Measurements from ENCODE around the gene CYB5R4.

Gene CYB5R4

DNA sequence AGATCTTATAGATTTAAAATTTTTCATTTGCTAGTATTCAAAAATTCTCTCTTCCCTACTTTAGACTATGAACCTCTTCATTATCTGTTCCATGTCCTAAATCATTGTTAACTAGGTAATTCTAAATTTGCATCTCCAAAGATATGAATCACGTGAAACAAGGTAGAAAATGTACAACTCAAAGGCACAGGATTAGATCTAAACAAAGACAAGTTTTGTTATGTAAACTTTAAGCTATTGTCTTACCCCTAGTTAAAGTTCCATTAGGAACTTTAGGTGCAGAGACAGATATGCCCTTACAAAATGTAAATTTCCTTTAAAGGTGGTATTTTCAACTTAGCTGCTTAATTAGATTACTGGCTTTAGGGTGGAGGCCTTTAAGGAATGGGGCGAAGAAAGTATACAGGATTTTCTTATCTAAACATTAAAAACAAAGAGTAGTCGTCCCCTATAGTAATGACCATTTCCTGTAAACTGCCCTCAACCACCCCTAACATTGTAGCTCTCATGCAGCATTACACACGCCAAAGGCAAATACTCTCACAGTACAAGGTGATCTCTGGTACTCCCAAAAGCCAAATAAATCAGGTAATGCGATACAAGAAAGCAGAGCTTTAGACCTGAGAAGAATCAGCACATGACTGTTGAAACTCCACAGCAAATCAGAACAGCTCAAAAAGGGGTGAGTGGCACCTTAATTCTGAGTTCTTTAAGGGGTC lies 116.7 kb downstream of the CYB5R4 start:
- no peaks in the 10 kb centered on the region for H3K9me3 ChIP-seq (ENCODE audit: control insufficient read depth, low read length)
- no peaks in the 10 kb centered on the region for H3K27me3 ChIP-seq (ENCODE audit: control insufficient read depth, insufficient read depth, low read length, poor library complexity, severe bottlenecking)
- 42 to 48% methylated on average over 4 to 5 of the region's 5 CpGs for WGBS, 2 experiments
- no peaks in the 10 kb centered on the region for H3K4me1 ChIP-seq (ENCODE audit: control insufficient read depth, insufficient read depth, low read length)
- H3K27ac ChIP-seq (ENCODE audit: insufficient read depth, low read depth, low read length, poor library complexity, severe bottlenecking), result no peak overlapping the region
- no peak overlapping the region for H3K4me3 ChIP-seq (ENCODE audit: insufficient read depth, low read depth, low read length)
- no peaks in the 10 kb centered on the region for H3K36me3 ChIP-seq (ENCODE audit: control insufficient read depth, insufficient read depth, low read length)

DNA sequence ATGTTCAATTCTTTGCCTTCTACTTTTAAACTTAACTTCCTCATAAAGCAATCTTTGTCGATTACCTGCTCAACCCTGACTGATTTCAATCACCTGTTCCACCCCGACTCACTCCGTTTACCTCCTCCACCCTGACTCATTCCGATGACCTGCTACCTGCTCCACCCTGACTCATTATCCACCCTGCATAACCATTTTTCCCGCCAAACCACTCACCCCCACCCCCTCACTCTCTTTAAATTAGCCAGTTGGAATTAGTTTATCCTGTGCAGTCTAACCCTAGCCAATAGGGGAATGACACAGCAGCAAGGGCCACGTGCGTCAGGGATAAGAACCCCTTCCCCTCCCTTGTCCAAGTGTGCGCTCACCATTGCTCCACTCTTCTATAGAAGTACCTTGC lies 117.4 kb downstream of the CYB5R4 start:
- Histone ChIP-seq H3K4me3 (ENCODE audit: insufficient read depth, low read depth, low read length) (no peak overlapping the region), H3K27ac (ENCODE audit: insufficient read depth, low read depth, low read length, poor library complexity, severe bottlenecking) (no peak overlapping the region), H3K4me1 (ENCODE audit: control insufficient read depth, insufficient read depth, low read length) (no peaks in the 10 kb centered on the region), H3K27me3 (ENCODE audit: control insufficient read depth, insufficient read depth, low read length, poor library complexity, severe bottlenecking) (no peaks in the 10 kb centered on the region), H3K9me3 (ENCODE audit: control insufficient read depth, low read length) (no peaks in the 10 kb centered on the region), H3K36me3 (ENCODE audit: control insufficient read depth, insufficient read depth, low read length) (no peaks in the 10 kb centered on the region)
- 84 to 88% methylated on average over 7 to 8 of the region's 8 CpGs for WGBS, 2 experiments

DNA sequence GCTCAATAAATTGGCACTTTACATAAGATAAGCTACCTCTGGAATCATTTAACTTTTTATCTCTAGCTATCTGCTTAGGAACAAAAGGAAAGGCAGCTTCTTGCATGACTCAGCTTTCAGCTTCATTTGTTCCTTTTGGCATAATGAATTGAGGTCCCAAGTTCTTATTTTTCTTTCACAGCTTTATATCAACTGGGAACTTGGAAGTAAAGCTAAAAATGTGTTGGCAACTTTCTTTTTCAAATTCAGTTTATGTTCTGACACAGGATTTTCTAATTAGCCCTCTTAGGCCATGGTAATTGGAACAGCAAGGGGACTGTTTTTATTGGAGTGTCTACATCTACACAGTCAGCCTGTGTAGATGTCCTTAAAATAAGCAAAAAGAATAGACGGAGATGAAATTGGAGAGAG lies 118.8 kb downstream of the CYB5R4 start:
- no peaks in the 10 kb centered on the region for H3K9me3 ChIP-seq (ENCODE audit: control insufficient read depth, low read length)
- 70 to 100% methylated on average over 1 of the region's 1 CpG for WGBS, 2 experiments
- no peaks in the 10 kb centered on the region for H3K36me3 ChIP-seq (ENCODE audit: control insufficient read depth, insufficient read depth, low read length)
- no peaks in the 10 kb centered on the region for H3K4me1 ChIP-seq (ENCODE audit: control insufficient read depth, insufficient read depth, low read length)
- H3K4me3 ChIP-seq (ENCODE audit: insufficient read depth, low read depth, low read length), result no peak overlapping the region
- no peak overlapping the region for H3K27ac ChIP-seq (ENCODE audit: insufficient read depth, low read depth, low read length, poor library complexity, severe bottlenecking)
- H3K27me3 ChIP-seq (ENCODE audit: control insufficient read depth, insufficient read depth, low read length, poor library complexity, severe bottlenecking), result no peaks in the 10 kb centered on the region

DNA sequence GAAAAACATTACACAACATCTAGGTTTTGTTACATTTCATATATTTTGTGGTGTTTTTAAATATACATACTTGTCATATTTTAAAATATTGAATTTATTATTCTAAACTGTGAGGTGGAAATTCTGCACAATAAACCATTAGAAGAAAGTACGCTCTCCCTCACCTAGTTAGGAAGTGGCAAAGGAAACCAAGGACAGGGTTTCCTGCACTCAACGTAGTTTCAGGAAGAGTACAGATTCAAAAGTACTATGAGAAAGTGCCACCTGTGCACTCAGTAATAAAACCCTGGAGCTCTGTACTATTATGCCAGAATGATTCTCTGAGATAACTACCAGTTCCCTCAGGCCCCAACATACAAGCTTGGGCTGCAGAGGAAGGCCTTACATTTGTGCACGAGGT lies 119.5 kb downstream of the CYB5R4 start:
- H3K9me3 ChIP-seq (ENCODE audit: control insufficient read depth, low read length), result no peaks in the 10 kb centered on the region
- no peaks in the 10 kb centered on the region for H3K27me3 ChIP-seq (ENCODE audit: control insufficient read depth, insufficient read depth, low read length, poor library complexity, severe bottlenecking)
- H3K36me3 ChIP-seq (ENCODE audit: control insufficient read depth, insufficient read depth, low read length), result no peaks in the 10 kb centered on the region
- no peaks in the 10 kb centered on the region for H3K4me1 ChIP-seq (ENCODE audit: control insufficient read depth, insufficient read depth, low read length)
- WGBS, 2 experiments, result 90 to 94% methylated on average over 2 of the region's 3 CpGs
- no peak overlapping the region for H3K27ac ChIP-seq (ENCODE audit: insufficient read depth, low read depth, low read length, poor library complexity, severe bottlenecking)
- no peak overlapping the region for H3K4me3 ChIP-seq (ENCODE audit: insufficient read depth, low read depth, low read length)

DNA sequence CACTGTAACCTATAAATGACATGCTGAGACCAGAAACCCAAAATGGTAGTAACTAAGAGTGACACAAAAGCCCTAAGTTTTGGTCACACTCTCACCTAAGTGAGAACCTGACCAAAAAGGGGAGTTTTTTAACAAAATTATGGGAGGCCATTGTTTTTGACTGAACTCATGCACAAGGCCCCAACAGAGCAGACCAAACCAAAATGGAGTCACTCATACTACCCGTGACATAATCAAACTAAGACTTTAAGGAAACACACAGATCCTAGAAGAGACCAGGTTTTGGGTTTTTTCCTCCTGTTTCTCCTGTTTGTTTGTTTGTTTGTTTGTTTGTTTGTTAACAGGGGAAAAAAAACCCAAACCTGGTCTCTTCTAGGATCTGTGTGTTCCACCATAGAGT lies 124.9 kb downstream of the CYB5R4 start:
- no peaks in the 10 kb centered on the region for H3K9me3 ChIP-seq (ENCODE audit: control insufficient read depth, low read length)

DNA sequence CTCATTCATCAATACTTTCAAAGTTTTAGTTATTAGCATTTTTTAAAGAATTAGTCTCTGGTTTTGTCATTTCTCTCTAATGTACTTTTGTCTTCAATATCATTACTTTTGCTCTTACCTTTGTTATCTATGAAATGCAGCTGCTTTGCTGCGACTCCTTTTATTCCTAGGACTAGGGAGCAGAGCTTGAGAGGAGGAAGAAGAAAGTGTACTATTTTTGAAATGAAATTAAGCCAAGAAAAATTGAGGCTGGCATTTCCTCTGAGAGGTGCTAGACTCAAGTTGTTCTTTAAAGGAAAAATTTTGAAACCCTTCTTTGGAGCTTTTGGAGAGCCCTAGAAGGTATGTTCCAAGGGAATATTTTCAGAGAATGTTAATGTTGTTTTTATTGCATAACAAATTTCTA lies 125.8 kb downstream of the CYB5R4 start:
- Histone ChIP-seq H3K4me1 (ENCODE audit: control insufficient read depth, insufficient read depth, low read length) (no peaks in the 10 kb centered on the region), H3K27ac (ENCODE audit: insufficient read depth, low read depth, low read length, poor library complexity, severe bottlenecking) (no peak overlapping the region), H3K27me3 (ENCODE audit: control insufficient read depth, insufficient read depth, low read length, poor library complexity, severe bottlenecking) (no peaks in the 10 kb centered on the region), H3K36me3 (ENCODE audit: control insufficient read depth, insufficient read depth, low read length) (no peaks in the 10 kb centered on the region), H3K9me3 (ENCODE audit: control insufficient read depth, low read length) (no peaks in the 10 kb centered on the region), H3K4me3 (ENCODE audit: insufficient read depth, low read depth, low read length) (no peak overlapping the region)
- WGBS, 2 experiments, result 100% methylated on average over 1 of the region's 1 CpG

More for the DNA sequence above, 124.9 kb downstream of the CYB5R4 start:
- Histone ChIP-seq H3K27ac (ENCODE audit: insufficient read depth, low read depth, low read length, poor library complexity, severe bottlenecking) (no peak overlapping the region), H3K4me1 (ENCODE audit: control insufficient read depth, insufficient read depth, low read length) (no peaks in the 10 kb centered on the region), H3K4me3 (ENCODE audit: insufficient read depth, low read depth, low read length) (no peak overlapping the region), H3K27me3 (ENCODE audit: control insufficient read depth, insufficient read depth, low read length, poor library complexity, severe bottlenecking) (no peaks in the 10 kb centered on the region), H3K36me3 (ENCODE audit: control insufficient read depth, insufficient read depth, low read length) (no peaks in the 10 kb centered on the region)
- 83 to 100% methylated on average over 1 of the region's 1 CpG for WGBS, 2 experiments

DNA sequence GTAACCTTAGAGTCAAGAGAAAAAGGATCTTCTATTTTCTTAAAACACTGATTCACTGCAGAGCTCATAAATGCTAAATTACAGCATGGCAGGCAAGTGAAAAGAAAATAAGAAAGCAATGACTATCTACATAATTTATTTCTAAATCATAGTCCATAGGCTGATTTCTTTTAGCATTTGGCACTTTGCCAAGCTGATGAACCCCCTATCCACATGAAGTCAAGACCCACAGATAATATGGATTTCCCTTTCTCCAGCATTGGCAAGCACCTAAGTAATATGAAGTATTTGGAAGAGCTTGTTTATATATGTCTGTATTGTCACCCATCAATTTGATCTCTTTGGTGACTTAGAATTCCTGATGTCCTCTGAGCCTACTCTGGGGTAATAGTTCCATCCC lies 126.2 kb downstream of the CYB5R4 start:
- H3K4me3 ChIP-seq (ENCODE audit: insufficient read depth, low read depth, low read length), result no peak overlapping the region
- H3K9me3 ChIP-seq (ENCODE audit: control insufficient read depth, low read length), result no peaks in the 10 kb centered on the region
- no peak overlapping the region for H3K27ac ChIP-seq (ENCODE audit: insufficient read depth, low read depth, low read length, poor library complexity, severe bottlenecking)
- H3K36me3 ChIP-seq (ENCODE audit: control insufficient read depth, insufficient read depth, low read length), result no peaks in the 10 kb centered on the region
- no peaks in the 10 kb centered on the region for H3K4me1 ChIP-seq (ENCODE audit: control insufficient read depth, insufficient read depth, low read length)
- no peaks in the 10 kb centered on the region for H3K27me3 ChIP-seq (ENCODE audit: control insufficient read depth, insufficient read depth, low read length, poor library complexity, severe bottlenecking)

DNA sequence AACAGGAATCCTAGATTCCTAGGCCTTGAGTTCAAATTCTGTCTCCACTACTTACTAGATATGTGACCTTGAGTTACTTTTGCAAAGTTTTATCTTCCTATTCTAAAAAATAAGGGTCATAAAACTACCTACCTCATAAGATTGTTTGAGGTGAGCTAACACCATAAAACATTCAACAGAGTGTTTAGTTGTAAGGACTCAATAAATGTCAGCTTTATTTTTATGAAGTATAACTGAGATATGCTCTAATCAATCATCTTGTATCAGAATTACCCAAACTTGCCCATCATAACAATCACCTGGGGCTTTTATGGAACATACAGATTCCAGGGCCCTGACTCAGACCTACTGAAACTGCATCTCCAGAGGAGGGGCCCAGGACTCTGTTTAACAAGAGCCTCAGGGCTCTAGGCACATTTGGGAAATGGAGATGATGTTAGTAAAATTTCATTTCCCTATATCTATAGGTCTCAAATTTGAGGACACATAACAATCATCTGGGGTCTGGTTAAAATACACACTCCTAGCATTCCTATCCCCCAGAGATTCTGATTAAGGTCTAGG lies 138.6 kb downstream of the CYB5R4 start:
- Histone ChIP-seq H3K9me3 (ENCODE audit: control insufficient read depth, low read length) (no peaks in the 10 kb centered on the region), H3K36me3 (ENCODE audit: control insufficient read depth, insufficient read depth, low read length) (no peaks in the 10 kb centered on the region), H3K27me3 (ENCODE audit: control insufficient read depth, insufficient read depth, low read length, poor library complexity, severe bottlenecking) (no peaks in the 10 kb centered on the region), H3K4me3 (ENCODE audit: insufficient read depth, low read depth, low read length) (no peak overlapping the region), H3K27ac (ENCODE audit: insufficient read depth, low read depth, low read length, poor library complexity, severe bottlenecking) (no peak overlapping the region), H3K4me1 (ENCODE audit: control insufficient read depth, insufficient read depth, low read length) (no peaks in the 10 kb centered on the region)

DNA sequence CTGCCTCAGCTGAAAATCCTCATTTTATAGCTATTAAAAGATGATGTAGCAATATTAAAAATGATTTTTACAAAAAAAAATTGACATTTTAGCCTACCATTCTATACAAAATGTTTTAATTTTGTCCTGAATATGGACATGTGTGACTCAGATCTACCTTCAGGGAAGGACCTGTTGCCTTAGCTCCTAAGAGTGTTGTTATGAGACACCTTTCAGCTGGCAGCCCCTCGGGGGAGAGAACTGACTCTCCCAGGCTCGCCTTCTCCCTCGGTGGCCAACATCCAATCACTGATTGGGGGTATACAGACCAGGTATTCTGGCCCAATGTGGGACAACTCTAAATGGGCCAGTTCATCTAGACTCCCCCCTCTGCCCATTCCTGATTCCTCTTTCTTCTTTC lies 141.6 kb downstream of the CYB5R4 start:
- no peak overlapping the region for H3K4me3 ChIP-seq (ENCODE audit: insufficient read depth, low read depth, low read length)
- H3K36me3 ChIP-seq (ENCODE audit: control insufficient read depth, insufficient read depth, low read length), result no peaks in the 10 kb centered on the region
- 92% methylated on average over 3 of the region's 3 CpGs for WGBS, 2 experiments
- no peaks in the 10 kb centered on the region for H3K4me1 ChIP-seq (ENCODE audit: control insufficient read depth, insufficient read depth, low read length)
- no peaks in the 10 kb centered on the region for H3K27me3 ChIP-seq (ENCODE audit: control insufficient read depth, insufficient read depth, low read length, poor library complexity, severe bottlenecking)
- H3K27ac ChIP-seq (ENCODE audit: insufficient read depth, low read depth, low read length, poor library complexity, severe bottlenecking), result no peak overlapping the region
- H3K9me3 ChIP-seq (ENCODE audit: control insufficient read depth, low read length), result no peaks in the 10 kb centered on the region

DNA sequence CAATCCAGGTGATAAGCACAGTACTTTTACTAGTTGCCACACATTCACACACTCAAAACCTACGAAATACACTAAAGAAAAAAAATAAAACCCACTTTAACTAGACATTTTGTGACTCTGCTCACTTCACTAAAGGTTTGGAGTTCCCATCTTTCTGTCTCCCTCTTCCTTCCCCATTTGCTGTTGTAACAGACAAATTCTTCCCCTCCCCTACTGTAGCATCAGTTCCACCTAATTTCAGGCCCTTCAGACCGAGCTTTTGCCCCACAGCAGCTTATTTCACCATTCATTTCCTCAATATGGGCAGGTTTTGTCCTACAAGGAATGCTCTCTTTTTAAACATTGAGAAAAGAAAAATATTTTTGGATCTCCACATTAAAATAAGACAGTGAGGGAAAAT lies 142.7 kb downstream of the CYB5R4 start:
- H3K4me3 ChIP-seq (ENCODE audit: insufficient read depth, low read depth, low read length), result no peak overlapping the region
- WGBS, 2 experiments, result 93 to 94% methylated on average over 2 of the region's 2 CpGs

More for the DNA sequence above, 142.7 kb downstream of the CYB5R4 start:
- no peaks in the 10 kb centered on the region for H3K27me3 ChIP-seq (ENCODE audit: control insufficient read depth, insufficient read depth, low read length, poor library complexity, severe bottlenecking)
- no peaks in the 10 kb centered on the region for H3K36me3 ChIP-seq (ENCODE audit: control insufficient read depth, insufficient read depth, low read length)
- no peak overlapping the region for H3K27ac ChIP-seq (ENCODE audit: insufficient read depth, low read depth, low read length, poor library complexity, severe bottlenecking)
- H3K9me3 ChIP-seq (ENCODE audit: control insufficient read depth, low read length), result no peaks in the 10 kb centered on the region
- no peaks in the 10 kb centered on the region for H3K4me1 ChIP-seq (ENCODE audit: control insufficient read depth, insufficient read depth, low read length)
